Fibroblast of skin of back (primary cell): Measurements from ENCODE around the gene MAP3K14.

Experiments used
- DNase-seq: peaks from one replicate; pipeline ENCODE4 v3.0.0-alpha.2; 2013

MAP3K14 gene

DNA sequence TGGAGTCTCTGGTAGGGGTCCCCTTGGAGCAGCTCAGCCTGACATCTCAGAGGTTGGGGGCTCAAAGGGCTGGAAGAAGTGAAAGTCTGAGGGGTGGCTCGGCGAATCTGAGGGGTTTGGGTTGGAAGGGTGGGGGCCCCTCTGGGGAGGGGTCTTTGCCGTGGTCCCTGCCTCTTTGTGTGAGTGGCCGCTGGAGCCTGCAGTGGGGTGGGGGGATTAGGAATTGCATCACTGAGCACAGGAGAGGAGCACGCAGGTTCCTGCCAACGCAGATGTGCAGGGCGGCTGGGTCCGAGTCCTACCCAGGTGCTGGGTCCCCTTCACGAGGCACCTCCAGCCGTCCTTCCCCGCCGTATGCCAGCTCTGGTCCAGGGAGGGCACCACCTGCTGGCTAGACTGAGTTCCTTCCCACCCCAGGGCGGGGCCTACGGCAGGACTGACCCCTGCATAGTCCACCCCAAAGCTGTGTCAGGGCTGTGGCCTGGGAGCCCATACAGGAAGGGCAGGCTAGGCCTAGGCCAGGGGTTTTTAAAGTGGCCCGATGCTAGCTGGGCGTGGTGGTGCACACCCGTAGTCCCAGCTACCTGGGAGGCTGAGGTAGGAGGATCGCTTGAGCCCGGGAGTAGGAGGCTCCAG lies 85.2 kb downstream of the MAP3K14 start:
- no peak for DNase-seq

DNA sequence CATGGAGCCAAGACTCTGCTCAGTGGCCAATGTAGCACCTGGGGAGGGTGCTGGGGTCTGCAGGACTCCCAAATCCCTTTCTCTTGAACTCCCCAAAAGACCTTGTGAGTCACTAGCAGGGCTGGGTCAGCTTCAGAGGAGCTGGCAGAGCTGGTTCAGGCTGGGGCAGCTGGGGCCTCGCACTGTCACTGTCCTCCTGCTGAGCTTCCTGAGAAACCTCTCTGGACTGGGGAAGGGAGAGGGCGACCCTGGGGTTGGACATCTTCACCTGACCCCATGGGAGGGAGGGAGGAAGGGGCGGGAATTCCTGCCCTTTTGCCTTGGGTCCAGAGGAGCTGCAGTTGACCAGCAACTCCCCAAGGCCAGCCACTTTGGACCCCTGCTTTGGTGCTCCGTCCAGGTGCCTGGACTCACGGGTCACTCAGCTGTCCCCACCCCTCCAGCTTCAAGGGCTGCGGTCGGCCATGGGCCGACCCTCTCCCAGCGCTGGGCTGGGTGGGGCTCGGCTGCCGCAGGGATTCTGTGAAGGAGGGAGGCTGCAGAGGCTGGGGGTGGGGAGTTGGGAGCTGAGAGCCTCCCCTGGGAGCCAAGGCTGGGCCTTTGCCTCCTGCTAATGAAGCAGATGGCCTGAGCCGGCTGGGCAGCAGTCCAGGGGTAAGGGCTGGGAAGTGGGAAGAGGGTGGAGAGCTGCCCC lies 85.9 kb downstream of the MAP3K14 start:
- DNase-seq: peak; percentile 33

DNA sequence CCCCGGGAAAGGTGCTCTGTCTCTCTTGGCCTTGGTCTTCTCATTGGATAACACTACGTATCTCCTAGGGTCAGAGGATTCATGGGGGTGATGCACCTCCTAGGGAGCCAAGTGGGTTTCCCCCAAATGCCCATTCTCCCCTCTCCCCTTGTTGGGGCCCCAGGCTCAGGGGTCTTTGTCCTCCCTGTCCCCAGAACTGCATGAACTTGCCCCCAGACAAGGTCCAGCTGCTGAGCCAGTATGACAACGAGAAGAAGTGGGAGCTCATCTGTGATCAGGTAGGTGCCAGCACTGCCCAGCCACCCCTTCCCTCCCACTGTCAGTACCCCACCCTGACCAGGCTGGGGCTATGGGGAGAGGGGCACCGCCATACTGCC lies 86.4 kb downstream of the MAP3K14 start:
- no peak for DNase-seq

DNA sequence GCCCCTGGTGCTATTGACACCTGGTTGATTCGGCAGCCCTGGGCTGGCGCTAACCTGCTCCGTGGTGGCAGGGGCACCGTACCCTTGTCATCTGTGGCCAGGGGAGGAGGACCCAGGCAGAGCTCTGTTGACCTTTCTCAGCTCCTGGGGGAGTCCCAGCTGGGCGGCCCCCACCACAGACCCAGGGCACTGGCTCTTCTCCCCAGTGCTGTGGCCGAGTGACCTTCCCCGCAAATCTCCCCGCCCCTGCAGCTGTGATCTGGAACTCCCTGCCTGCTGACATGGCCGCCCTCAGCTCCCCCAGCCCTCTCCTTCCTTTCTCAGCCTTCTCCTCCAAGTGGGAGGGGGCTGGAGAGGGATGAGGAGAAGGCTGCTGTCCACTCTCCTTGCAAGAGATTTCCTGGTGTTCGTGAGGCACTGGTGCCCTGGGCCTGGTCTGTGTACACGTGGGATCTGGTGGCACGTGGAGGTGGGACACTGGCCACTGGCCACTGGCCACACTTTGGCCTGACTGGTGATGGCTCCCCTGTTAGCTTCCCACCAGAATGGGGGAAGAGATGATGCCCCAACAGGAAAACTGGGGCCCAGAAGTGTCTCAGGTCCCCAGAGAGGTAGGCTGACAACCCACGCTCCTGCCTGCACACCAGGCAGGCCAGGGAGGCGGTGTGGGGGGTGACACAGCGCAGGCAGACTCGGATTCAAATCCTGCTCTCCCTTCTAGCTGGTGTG lies 87.0 kb downstream of the MAP3K14 start:
- DNase-seq: no peak

DNA sequence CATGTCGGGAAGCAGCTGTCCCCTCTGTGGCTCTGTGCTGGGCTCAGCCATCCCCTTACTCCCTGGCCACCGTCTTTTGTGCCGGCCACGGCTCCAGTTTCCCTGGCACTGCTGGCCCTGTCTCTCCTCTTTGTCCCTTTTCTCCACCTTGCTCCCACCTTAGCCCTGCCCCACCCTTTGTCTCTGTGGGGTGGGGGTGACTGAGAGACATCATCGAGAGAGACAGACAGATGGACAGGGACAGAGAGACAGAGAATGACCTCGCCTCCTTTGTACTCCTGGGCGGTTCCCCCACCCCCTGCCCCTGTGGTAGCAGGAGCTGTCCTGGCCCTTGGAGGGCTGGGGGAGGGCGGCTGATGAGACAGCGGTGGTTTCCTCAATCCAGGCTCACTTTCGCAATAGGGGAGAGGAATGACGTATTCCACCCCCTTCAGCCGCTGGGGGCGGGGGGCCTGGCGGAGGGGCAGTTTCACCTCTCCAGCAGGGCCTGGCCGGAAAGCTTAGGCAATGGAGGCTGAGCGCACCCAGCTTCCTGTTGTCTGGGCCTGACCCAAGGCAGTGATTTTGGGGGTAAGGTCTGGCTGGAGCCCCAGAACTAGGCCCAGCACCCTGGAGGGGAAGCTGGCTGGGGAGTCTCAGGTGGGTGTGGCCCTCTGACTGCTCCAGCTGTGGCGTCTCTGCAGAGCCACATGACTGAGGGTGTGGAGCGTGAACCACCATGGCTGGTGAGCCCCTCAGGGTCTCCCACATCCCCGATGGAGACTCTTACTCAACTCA lies 87.9 kb downstream of the MAP3K14 start:
- DNase-seq: peak; percentile 69

DNA sequence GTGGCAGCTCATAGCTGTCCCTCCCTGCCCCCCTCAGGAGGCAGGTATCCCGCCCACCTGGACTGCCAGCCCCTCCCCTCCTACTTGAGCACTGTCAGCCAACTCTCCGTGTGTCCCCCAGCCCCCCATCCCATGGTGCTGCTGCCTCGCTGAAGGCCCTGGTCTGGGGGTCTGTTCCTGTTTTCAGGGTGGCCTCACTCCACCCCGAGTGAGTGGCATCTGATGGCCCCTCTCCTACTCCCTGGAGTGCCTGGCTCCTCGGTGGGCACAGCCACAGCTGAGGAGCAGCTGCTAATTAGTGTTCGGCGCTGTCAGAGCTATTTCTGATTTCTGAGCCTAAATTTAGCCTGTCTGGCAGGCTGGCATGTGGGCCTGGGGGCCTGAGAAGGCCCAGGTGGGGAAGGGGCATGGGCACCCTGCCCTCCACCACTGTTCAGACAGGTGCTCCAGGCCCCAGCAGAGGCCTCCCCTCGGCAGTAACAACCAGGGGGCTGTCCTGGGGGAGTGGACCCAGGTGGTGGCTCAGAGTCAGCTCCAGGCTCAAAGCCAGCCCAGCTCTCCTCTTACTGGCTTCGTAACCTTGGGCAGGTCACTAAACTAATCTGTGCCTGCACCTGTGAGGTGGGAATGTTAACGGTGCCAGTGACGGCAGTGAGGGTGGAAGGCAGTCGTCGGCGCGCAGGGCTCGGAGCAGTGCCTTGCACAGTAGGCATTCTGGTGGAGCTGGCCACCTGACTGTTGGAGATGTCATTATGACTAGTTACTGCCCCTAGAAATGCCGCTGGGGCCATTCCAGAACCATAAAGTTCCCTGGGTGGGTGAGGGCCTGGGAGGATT lies 88.7 kb downstream of the MAP3K14 start:
- no peak for DNase-seq

DNA sequence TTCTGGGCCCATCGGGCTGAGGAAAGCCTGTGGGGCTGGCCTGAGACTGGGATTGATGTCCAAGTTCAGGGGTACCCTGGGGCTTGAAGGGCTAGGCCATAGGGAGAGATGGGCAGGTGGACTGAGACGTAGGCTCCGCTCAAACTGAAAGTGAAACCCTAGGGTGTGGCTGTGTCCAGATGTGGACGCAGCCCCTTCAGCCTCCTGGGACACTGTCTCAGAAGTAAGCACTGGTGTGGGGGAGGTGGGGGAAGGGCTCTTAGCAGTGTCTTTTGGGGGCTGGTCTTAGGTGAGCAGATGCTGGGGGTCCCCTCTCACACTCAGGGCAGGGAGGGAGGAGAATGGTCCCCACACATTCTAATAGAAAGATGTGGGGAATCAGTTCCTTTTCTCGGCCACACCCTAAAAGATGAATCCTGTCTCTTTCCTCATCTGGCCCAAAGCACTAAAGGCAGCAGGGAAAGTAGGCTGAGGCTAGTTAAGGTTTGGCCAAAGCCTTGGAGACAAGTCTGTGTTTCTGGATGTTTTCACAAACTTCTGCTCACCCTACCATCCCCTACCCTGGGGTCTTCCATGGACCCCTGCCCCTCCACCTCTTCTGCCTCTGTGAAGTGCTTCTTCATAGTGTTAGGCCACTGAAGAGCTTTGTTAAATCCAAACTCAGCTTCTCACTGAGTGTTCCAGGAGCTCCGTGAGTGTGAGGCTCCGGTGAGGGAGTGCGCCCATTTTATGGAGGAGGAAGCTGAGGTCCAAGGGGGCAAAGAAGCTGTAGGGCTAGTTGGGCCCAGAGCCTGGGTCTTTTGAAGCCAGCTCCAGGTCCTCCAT lies 89.5 kb downstream of the MAP3K14 start:
- no peak for DNase-seq

DNA sequence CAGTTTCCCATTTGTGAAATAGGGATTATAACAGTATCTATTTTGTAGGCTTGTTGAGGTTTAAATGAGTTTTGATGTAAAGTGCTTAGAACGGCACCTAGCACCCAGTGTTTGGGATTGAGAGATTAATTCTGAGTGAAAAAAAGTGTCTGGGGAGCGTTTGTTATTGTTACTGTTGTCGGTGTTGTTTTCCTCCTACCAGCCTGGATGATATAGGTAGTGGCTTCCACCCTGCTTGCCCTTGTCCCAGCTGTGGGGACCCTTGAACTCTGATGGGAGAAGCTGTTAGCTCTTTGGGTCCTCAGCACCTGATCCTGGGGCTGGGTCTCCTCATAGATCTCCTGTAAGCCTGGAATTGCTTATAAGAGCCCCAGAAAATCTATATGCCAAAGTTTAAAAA lies 90.2 kb downstream of the MAP3K14 start:
- DNase-seq: no peak

DNA sequence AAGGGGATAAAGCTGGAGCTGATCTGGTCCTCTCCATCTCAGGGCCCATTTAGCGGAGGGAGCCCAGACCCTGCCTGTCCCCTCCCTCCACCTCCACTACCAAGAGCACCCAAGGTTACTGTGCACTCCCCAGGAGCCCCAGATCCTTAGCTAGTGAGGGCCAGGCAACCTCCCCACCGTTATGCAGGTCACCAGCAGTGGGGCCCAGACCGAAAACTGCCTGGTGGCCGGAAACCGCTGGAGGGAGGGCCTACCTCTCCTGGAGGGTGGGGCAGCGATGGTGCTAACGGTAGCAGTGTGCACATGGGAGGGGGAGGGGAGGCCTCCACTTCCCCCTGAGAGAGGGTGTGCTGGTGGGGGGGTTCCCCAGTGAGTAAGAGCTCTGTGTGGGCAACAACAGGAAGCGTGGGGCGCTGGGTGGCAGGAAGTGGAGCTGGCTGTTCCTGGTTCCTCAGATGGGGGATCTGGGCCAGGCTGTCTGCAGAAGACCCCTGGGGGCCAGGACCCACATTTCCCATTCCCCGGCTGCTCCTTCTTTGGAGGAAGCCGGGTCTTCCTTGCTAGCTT lies 90.8 kb downstream of the MAP3K14 start:
- DNase-seq: no peak

DNA sequence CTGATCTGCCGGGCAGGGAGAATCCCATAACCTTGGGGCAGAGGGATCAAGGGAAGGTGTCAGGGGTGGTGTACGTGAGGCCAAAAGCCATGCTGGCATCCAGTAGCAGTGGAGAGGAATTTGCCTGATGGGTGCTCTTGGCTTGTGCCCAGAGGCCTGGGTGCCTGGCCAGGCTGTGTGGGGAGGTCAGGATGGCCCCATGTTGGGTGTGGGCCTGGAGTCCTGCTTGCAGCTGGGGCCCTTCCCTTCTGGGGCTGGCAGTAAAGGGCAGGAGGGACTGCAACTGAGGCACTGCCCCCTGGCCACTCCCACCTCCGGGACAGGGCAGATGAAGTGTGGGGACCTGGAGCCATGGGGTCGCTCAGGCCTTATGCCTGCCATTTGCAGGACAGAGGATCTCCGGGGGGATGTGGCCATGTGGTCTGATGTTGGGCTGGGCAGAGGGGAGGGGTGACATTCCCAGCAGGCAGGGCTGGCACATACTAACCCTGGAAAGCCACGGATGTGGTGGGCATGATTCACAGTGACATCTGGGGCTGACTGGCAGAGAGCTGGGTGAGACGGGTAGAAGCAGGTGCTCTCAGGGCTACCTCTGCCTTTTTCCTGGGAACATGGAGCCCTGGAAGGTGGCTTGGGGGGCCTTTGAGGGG lies 91.6 kb downstream of the MAP3K14 start:
- no peak for DNase-seq

DNA sequence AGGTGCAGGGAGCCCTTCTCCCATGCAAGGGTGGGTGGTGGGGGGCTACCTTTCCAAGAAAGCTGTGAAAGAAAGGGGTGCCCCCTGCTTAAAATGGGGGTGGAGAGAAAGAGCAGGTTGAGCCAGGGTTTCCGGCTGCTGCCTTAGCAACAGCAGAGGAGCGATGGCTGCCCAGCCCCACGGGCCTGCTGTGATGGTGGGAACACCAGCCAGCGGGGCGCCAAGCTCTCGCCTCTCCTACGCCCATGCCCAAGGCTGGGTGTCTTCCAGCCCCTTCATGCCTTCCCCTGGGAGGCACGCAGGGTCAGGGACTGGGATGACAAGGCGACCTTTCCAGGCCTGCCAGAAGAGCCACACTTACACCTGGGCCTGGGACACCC lies 92.2 kb downstream of the MAP3K14 start:
- DNase-seq: no peak

DNA sequence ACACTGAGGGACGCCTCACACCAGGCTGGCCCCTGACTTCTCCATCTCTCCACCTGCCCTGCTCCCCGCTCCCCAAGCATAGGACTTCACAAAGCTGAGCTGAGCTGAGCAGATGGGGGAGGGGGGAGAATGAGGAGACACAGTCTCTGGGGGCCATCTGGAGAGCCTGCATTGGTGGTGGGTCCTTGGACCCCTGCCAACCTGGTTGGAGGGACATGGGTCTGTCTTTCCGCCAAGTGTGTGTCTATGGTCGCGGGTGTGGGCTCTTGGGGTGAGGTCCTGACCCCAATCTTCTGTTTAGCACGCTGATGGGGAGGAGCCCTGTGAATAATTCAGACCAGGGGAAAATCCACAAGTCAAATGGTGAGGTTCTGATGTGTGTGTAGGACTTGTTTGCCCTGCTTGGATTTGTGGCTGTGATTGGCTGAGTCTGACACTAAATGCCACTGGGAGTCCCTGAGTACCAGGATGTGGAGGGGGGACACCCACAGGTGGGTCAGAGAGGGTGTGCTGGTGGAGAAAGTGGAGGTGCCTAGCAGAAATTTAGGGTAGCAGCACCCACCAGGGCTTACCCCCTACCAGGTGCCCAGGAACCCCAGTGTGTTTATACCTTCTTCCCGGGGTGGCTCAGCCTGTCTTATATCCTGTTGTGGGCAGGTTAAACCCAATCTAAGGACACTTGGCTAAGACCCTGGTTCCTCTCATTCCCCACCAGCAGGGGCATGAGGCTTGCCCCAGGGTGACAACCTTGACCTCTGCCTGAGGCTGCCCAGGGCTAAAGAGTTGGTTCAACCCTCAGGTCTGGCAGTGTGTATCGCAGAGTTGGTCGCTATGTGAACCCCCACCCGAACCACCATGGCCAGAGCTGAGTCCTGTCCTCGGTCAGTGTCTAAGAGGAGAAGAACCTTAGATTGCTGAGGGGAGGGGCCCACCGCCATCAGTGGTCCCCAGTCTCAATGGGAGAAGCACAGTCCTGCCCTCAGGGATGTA lies 93.0 kb downstream of the MAP3K14 start:
- DNase-seq: no peak

DNA sequence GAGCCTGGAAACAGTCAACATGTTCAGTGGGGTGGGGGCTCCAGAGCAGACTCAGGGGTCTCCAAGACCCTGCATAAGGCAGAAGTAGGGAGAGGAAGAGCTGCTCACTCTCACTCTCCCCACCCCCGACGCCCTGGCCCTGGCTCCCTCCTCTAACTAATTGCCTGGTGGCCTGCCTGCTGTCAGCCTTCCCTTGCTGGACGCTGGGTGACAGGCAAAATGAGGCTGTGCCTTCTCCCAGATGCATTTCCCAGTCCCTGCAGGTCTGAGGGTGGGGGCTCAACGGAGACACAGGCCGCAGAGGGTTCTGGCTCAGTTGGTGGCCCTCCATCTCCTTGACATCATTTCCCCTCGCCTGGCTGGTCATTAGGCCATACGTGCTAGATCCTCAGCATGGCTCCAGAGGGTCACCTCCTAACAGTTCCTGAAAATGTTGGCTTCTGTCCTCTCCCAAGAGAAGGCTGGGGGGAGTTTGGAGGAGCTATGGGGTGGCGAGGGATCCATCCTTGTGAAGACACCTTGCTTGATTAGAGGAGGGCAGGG lies 93.8 kb downstream of the MAP3K14 start:
- no peak for DNase-seq

DNA sequence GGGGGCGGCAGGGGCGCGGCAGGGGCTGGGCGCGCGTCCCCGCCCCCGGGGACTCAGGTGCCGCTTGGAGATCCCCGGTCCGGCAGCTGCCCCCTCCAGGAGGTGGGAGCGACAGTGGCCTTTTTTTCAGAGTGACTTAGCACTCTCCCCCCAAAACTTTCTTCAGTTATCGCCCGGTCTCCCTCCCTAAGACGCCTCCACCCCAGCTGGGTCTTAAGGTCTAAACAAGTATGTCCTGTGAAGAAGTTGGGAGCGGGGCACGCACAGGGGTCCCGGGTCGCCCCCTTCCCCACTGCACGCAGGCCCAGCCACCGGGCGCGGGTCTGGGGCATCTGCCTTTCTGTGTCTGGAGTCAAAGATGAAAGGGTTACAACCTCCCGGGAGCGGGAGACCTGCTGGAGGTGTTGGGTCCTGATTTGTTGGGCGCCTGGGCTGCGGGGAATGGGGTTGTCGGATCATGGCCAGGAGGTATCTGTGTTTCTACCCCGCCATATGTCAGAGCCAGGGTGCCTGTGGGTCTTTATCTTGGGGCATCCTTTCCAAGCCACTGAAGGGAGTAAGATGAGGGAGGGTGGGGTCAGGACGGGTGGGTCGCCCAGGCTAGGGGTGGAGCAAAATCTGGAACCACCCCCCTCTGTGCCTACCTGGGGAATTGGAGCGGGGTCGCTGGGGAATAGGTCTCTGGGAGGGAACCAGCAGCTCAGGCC lies 94.4 kb downstream of the MAP3K14 start:
- DNase-seq: no peak

DNA sequence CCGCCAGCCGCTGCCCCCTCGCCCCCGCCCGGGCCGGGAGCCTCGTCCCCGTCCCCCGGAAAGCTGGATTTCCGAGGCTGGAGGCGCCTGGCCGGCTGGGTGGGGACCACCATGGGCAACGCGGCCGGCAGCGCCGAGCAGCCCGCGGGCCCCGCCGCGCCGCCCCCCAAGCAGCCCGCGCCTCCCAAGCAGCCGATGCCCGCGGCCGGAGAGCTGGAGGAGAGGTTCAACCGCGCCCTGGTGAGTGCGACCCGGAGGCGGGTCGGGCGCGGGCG lies 94.9 kb downstream of the MAP3K14 start:
- no peak for DNase-seq

DNA sequence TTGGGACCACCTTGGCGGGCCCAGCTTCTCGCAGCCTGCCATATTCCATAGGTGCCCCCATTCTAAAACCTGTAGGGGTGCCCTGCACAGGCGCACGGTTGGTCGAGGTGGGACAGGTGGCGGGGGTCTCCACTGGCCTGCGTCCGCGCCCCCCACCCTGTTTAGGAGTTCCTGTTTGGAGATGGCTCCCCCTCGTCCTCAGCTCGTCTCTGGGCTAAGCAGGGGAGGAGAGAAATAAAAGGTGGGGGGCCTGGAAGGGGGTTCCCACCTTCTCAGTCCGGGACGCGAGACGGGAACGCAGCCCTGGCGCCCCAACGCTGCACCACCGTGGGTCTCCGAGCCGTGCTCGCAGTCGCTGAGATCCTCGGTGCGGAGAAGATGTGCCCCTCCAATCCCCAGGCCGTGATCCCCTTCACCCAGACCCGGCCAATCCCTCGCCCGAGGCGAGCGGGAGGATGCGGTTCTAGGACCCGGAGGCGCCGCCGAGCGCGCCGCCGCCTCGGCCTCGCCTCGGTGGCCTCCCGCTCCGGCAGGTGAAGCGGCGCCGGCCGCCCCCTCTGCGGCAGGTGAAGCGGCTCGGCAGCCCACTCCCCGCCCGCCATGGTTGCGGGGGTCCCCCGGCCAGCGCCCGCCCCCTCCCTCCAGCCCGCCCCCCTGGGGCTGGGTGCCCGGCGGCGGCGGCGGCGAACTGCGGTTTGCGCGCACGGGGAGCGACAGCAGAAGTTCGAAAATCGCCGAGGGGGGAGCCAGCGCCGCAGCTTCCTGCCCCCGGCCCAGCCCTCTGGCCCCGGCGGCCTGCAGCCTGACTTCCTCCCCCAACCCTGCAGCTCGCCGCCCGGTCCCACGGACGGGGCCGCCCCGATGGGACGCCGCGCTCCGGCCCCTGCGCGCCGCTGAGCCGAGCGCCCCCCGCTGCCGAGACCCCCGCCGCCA lies 95.5 kb downstream of the MAP3K14 start, which contains the start of gene FMNL1:
TSS of gene FMNL1 (plus strand) at position 805 of the 933 bp plus-strand sequence. CDS start 240 bp downstream, outside the sequence.
- DNase-seq: no peak

DNA sequence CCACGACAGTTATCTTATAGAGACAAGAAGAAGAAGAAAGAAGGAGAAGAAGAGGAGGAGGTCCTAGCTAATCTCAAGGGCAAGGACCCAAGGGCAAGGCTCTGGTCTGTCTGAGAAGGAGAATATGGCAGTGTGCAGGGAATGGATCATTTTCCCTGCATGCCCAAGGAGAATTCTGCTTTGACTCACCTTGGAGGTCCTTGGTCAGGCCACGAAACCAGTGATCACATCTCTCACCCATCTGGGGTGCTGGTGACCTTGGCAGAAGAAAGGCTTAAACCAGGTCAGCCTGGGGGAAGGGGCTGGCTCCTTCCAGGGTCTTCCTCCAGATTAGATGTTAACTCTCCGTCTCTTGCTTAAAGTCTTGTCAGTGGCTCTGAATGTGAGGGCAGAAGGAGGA lies 96.7 kb downstream of the MAP3K14 start:
- no peak for DNase-seq
